Measurements from ENCODE around the gene TMEM91. TPM values are rescaled to one million over a fixed set of nuclear protein-coding genes. Genes with fewer than 3 reads are reported as not detected.

Gene TMEM91
- total and polyA plus RNA-seq, 2 donors (not counting 3 experiments of a cell fraction or from before 2014, with no cell fraction given): 9.0 to 13.2 TPM

DNA sequence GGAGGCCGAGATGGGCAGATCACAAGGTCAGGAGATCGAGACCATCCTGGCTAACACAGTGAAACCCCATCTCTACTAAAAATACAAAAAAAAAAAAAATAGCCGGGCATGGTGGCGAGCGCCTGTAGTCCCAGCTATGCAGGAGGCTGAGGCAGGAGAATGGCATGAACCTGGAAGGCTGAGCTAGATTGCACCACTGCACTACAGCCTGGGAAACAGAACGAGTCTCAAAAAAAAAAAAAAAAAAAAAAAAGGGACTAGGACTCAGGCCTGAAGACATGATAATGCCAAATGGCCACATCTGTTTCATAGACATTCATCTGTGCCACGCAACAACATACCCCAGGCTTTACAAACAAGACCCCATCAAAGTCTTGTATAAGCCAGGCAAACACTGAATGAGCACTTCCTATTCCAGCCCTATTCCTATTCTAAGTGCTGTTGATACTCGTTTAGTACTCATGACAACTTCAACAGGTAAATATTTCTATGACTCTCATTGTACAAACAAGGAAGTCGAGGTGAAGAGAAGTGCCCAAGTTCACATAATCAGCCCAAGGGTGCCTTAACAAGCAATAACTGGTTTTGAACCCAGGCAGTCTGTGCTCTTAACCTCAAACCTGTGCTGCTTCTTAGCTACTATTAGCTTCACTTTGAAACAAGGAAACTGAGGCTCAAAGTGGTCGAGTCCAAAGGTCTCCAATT, 14.0 kb upstream of the TMEM91 start:
- no peak for FAIRE-seq
- TF ChIP-seq GATA2 (IDR thresholded peaks at IDR 0.05; ENCODE audit: insufficient read depth, insufficient read length, low read depth, low read length) (no peak), JUN (IDR thresholded peaks at IDR 0.05; ENCODE audit: borderline replicate concordance, insufficient read depth, insufficient read length, low read depth) (no peak), FOS (IDR thresholded peaks at IDR 0.05; ENCODE audit: borderline replicate concordance, insufficient read depth, low read length) (no peak), POLR2A (IDR thresholded peaks at IDR 0.05; ENCODE audit: low read depth, low read length) (no peak), MYC (IDR thresholded peaks at IDR 0.05; ENCODE audit: low read depth, low read length) (no peak), EZH2 (IDR thresholded peaks at IDR 0.05; ENCODE audit: borderline replicate concordance, low read depth, low read length, severe bottlenecking) (no peak), POLR2AphosphoS5 (IDR thresholded peaks at IDR 0.05; ENCODE audit: insufficient read depth, low read depth, low read length) (no peak)
- TF ChIP-seq, protein P1, sequence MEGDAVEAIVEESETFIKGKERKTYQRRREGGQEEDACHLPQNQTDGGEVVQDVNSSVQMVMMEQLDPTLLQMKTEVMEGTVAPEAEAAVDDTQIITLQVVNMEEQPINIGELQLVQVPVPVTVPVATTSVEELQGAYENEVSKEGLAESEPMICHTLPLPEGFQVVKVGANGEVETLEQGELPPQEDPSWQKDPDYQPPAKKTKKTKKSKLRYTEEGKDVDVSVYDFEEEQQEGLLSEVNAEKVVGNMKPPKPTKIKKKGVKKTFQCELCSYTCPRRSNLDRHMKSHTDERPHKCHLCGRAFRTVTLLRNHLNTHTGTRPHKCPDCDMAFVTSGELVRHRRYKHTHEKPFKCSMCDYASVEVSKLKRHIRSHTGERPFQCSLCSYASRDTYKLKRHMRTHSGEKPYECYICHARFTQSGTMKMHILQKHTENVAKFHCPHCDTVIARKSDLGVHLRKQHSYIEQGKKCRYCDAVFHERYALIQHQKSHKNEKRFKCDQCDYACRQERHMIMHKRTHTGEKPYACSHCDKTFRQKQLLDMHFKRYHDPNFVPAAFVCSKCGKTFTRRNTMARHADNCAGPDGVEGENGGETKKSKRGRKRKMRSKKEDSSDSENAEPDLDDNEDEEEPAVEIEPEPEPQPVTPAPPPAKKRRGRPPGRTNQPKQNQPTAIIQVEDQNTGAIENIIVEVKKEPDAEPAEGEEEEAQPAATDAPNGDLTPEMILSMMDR (IDR thresholded peaks at IDR 0.05; ENCODE audit: extremely low read depth in 1 of 2, insufficient read depth in 1 of 2, low read depth in 1 of 2, low read length in 2 of 2): no peak
- TF ChIP-seq, protein P2, sequence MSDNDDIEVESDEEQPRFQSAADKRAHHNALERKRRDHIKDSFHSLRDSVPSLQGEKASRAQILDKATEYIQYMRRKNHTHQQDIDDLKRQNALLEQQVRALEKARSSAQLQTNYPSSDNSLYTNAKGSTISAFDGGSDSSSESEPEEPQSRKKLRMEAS (IDR thresholded peaks at IDR 0.05; ENCODE audit: insufficient read depth, insufficient read length): no peak
- DNase-seq (ENCODE audit: low read depth, low spot score): no peak
- intact Hi-C loops (cut with micrococcal nuclease) (no loop called here), dilution Hi-C loops (cut with MboI; ENCODE audit: extremely low pct_ligation_motif_present, low sequenced_read_pairs) (no loop called here)
- no peaks in the 10 kb centered on the region for H3K36me3 ChIP-seq (ENCODE audit: control insufficient read depth in 2 of 2, extremely low read depth in 1 of 2, insufficient read depth in 2 of 2, low read length in 2 of 2)
- H3K4me2 ChIP-seq (ENCODE audit: insufficient read depth, low read length): no peak overlapping the region
- H4K20me1 ChIP-seq (replicated peaks; ENCODE audit: control insufficient read depth, extremely low read depth, insufficient read depth, low read length): no peaks in the 10 kb centered on the region
- H2AFZ ChIP-seq (ENCODE audit: low read depth, low read length): no peak overlapping the region
- peaks cover 20% of the 10 kb centered on the region for H3K79me2 ChIP-seq (ENCODE audit: control insufficient read depth, insufficient read depth, low read length)
- H3K4me1 ChIP-seq (ENCODE audit: control insufficient read depth, extremely low read depth, insufficient read depth, low read length): peaks cover 11% of the 10 kb centered on the region
- no peaks in the 10 kb centered on the region for H3K27me3 ChIP-seq (ENCODE audit: control insufficient read depth in 2 of 2, insufficient read depth in 2 of 2, low read length in 2 of 2)
- no peak overlapping the region for H3K9ac ChIP-seq (replicated peaks; ENCODE audit: extremely low read depth, insufficient read depth, low read length)
- no peaks in the 10 kb centered on the region for H3K9me1 ChIP-seq (replicated peaks; ENCODE audit: control insufficient read depth, extremely low read depth, insufficient read depth, low read length)
- no peak overlapping the region for H3K4me3 ChIP-seq (replicated peaks in 1 of 3; ENCODE audit: insufficient read depth in 1 of 3, low read depth in 1 of 3, low read length in 3 of 3)
- ChIA-PET CTCF (interaction anchor here (1.0 to 4.3 kb wide), 2 partner anchors 10 to 41 kb away, joined by 3 to 35 read pairs; partner anchors contain the start of gene TGFB1), POLR2A (no interaction called here)
- no TSS peak for BruUV-seq (replicated peaks)
- no peaks in the 10 kb centered on the region for H3K9me3 ChIP-seq (replicated peaks; ENCODE audit: control insufficient read depth, insufficient read depth, low read length)
- no peak overlapping the region for H3K27ac ChIP-seq (ENCODE audit: insufficient read depth, low read depth, low read length)
